Endodermal cell (in vitro differentiated cells): Measurements from ENCODE around the gene AGO1. TPM values are rescaled to one million over a fixed set of nuclear protein-coding genes. Genes with fewer than 3 reads are reported as not detected.

Experiments used
- DNase-seq: peaks from one replicate; pipeline ENCODE4 v3.0.0-alpha.2; 2017
- H3K27ac ChIP-seq: 2 replicates; pipeline ENCODE4 v1.5.1; 2013; ENCODE audit warnings: mild to moderate bottlenecking, low read depth, low read length, moderate library complexity
- H3K27me3 ChIP-seq: 2 replicates; pipeline ENCODE4 v1.6.1; 2013; ENCODE audit warnings: mild to moderate bottlenecking, low read length, moderate library complexity; ENCODE audit not compliant: insufficient read depth, control insufficient read depth, poor library complexity, severe bottlenecking
- H3K36me3 ChIP-seq: 2 replicates; pipeline ENCODE4 v1.7.0; 2013; ENCODE audit warnings: mild to moderate bottlenecking, low read length, moderate library complexity; ENCODE audit not compliant: control insufficient read depth, insufficient read depth
- H3K4me1 ChIP-seq: one replicate; pipeline ENCODE4 v1.7.0; 2013; ENCODE audit warnings: low read length; ENCODE audit not compliant: control insufficient read depth, insufficient read depth
- H3K4me3 ChIP-seq: 2 replicates; pipeline ENCODE4 v1.5.1; 2013; ENCODE audit warnings: mild to moderate bottlenecking, low read length, moderate library complexity
- H3K9ac ChIP-seq: 2 replicates; pipeline ENCODE4 v1.6.1; 2013; ENCODE audit warnings: mild to moderate bottlenecking, low read length, moderate library complexity; ENCODE audit not compliant: poor library complexity, severe bottlenecking; ENCODE audit errors: extremely low read depth
- H3K9me3 ChIP-seq: 2 replicates; pipeline ENCODE4 v1.6.1; 2013; ENCODE audit warnings: mild to moderate bottlenecking, low read length, moderate library complexity; ENCODE audit not compliant: control insufficient read depth
- H3K27ac Mint-ChIP-seq: 2 replicates; pipeline ENCODE4 v1.8.0; 2020; ENCODE audit warnings: mixed read lengths
- H3K27me3 Mint-ChIP-seq: 2 replicates; pipeline ENCODE4 v1.8.0; 2021; ENCODE audit warnings: mild to moderate bottlenecking, mixed read lengths; ENCODE audit not compliant: insufficient read depth
- H3K36me3 Mint-ChIP-seq: 2 replicates; pipeline ENCODE4 v1.8.0; 2020; ENCODE audit warnings: low read depth, mixed read lengths
- H3K4me1 Mint-ChIP-seq: 2 replicates; pipeline ENCODE4 v1.8.0; 2020; ENCODE audit warnings: mixed read lengths
- H3K4me3 Mint-ChIP-seq: 2 replicates; pipeline ENCODE4 v1.8.0; 2020; ENCODE audit warnings: mild to moderate bottlenecking, moderate library complexity, mixed read lengths
- H3K9me3 Mint-ChIP-seq: 2 replicates; pipeline ENCODE4 v1.8.0; 2020; ENCODE audit warnings: mild to moderate bottlenecking, mixed read lengths
- WGBS, 2 experiments: methylation state at CpG; one replicate each; pipeline versions ENCODE4 v1.1.5 to v1.1.7; 2013; ENCODE audit warnings: missing lambda C conversion rate in 2 of 2, mixed read lengths in 1 of 2; ENCODE audit not compliant: insufficient coverage in 1 of 2, insufficient read length in 1 of 2; 5-methylcytosine and 5-hydroxymethylcytosine counted together
- total RNA-seq, 2 donors: library from RNA; stranded (reverse); fragmentation: NEBNext Ultra II Directional in 1 of 2; extraction: Animal tissue kit (Norgen Biotek cat#: 25700) in 1 of 2; gene quantifications; 2 replicates in 1 of 2; 3 replicates in 1 of 2; pipeline ENCODE4 v1.2.1, GENCODE V29; 2021
- TF ChIP-seq, protein P1 (sequence below): fragments of 200-600 bp; sonication (generic); conservative IDR thresholded peaks from 2 replicates; pipeline ENCODE4 v1.5.0; 2021; ENCODE audit warnings: antibody characterized with exemption, mild to moderate bottlenecking

The AGO1 gene
- total RNA-seq, 2 donors from 2014 or later = 54.5 to 65.7 TPM

DNA sequence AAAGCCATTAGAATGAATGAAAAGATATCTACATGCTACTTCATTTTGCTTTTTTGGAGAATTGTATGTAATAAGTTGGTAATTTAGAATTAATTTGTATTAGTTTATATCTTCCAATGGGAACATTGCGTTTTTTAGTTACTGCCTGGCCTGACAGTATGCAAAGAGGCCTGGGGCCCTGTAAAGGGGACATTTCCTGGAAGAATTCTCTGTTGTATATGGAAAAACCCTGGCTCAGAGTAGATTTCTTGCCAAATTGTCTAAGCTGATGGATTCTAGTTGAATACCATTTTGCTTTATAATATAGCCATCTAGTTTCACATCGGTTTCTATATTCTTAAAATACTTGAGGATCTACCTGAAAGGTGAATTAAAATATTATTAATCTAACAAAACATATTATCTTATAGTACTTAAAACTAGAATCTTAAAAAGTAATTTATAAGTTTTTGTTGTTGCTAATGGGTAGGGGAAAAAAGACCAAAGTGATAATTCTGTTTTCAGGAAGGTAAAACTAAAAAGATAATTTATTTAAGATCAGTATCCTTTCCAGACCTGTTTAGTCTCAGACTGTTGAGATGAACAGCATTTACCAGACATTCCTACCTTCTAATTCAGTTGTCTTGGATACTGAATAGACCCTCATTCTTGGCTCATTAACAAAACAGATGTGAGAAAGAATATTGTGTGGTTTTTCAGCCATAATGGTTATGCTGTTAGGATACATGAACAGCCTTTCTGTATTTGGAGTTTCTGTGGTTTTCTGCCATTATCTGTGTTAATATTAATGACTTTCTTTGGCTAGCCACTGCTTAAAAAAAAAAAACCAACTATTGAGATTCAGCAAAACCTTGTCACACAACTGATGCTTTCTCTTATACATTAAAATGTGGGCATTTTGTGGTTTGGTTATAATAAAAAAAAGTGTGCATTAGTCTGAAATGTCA is 52.7 kb downstream of the AGO1 start:
- H3K27me3 Mint-ChIP-seq = no peaks in the 10 kb centered on the region
- H3K36me3 ChIP-seq = no peaks in the 10 kb centered on the region
- no peaks in the 10 kb centered on the region for H3K9me3 Mint-ChIP-seq
- TF ChIP-seq, protein P1, sequence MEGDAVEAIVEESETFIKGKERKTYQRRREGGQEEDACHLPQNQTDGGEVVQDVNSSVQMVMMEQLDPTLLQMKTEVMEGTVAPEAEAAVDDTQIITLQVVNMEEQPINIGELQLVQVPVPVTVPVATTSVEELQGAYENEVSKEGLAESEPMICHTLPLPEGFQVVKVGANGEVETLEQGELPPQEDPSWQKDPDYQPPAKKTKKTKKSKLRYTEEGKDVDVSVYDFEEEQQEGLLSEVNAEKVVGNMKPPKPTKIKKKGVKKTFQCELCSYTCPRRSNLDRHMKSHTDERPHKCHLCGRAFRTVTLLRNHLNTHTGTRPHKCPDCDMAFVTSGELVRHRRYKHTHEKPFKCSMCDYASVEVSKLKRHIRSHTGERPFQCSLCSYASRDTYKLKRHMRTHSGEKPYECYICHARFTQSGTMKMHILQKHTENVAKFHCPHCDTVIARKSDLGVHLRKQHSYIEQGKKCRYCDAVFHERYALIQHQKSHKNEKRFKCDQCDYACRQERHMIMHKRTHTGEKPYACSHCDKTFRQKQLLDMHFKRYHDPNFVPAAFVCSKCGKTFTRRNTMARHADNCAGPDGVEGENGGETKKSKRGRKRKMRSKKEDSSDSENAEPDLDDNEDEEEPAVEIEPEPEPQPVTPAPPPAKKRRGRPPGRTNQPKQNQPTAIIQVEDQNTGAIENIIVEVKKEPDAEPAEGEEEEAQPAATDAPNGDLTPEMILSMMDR = no peak
- no peaks in the 10 kb centered on the region for H3K4me1 ChIP-seq
- no peak overlapping the region for H3K4me3 Mint-ChIP-seq
- WGBS, 2 experiments = 33 to 78% methylated on average over 1 of the region's 2 CpGs
- no peak overlapping the region for H3K9ac ChIP-seq
- peaks cover 9% of the 10 kb centered on the region for H3K36me3 Mint-ChIP-seq
- peak overlapping the region; percentile 79 for H3K27ac ChIP-seq
- H3K9me3 ChIP-seq = no peaks in the 10 kb centered on the region
- no peak for DNase-seq
- H3K27me3 ChIP-seq = no peaks in the 10 kb centered on the region
- H3K4me3 ChIP-seq = no peak overlapping the region
- no peak overlapping the region for H3K27ac Mint-ChIP-seq
- peaks cover 14% of the 10 kb centered on the region for H3K4me1 Mint-ChIP-seq

DNA sequence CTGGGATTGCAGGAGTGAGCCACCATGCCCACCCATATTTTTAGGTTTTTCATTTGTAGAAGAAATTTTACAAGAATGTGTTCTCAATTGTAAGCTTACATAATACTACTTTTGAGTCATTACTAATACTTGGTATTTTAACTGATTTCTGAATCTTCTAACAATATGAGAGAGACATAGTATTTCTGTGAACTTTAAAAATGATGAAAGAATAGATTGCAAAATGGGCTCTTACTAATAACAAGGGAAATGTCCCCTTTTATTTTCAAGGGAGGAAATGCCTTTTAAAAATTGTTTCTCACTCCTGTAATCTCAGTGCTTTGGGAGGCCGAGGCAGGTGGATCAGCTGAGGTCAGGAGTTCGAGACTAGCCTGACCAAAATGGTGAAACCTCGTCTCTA is 53.8 kb downstream of the AGO1 start:
- Histone ChIP-seq H3K36me3 (no peaks in the 10 kb centered on the region), H3K27ac (no peak overlapping the region), H3K9me3 (no peaks in the 10 kb centered on the region), H3K4me1 (no peaks in the 10 kb centered on the region), H3K27me3 (no peaks in the 10 kb centered on the region), H3K9ac (no peak overlapping the region), H3K4me3 (no peak overlapping the region)
- Mint-ChIP-seq H3K9me3 (no peaks in the 10 kb centered on the region), H3K4me1 (peaks cover 11% of the 10 kb centered on the region), H3K4me3 (no peak overlapping the region), H3K27me3 (no peaks in the 10 kb centered on the region), H3K27ac (no peak overlapping the region), H3K36me3 (peaks cover 9% of the 10 kb centered on the region)
- no peak for DNase-seq
- 95 to 100% methylated on average over 3 of the region's 3 CpGs for WGBS, 2 experiments
- TF ChIP-seq, protein P1 = no peak

DNA sequence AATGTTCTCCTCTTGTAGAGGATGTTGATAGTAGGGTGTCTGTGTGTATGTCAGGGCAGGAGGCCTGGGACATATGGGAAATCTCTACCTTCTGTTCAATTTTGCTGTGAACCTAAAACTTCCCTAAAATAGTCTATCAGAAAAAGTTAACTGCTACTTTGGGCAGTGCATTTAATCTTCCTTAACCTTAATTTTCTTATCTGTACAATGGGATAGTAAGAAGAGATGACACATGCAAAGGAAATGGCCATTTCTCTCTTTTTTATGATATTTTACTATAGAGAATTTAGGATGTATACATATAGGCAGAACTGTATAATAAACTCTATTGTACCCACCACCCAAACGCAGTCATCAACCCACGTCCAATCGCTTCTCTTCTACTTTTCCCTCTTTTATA is 56.5 kb downstream of the AGO1 start:
- H3K9me3 Mint-ChIP-seq = no peaks in the 10 kb centered on the region
- WGBS, 2 experiments = no CpG with 5 or more reads among the region's 3 CpGs

More for the DNA sequence above, 56.5 kb downstream of the AGO1 start:
- Histone ChIP-seq H3K36me3 (no peaks in the 10 kb centered on the region), H3K9me3 (no peaks in the 10 kb centered on the region), H3K4me1 (no peaks in the 10 kb centered on the region), H3K4me3 (no peak overlapping the region), H3K9ac (no peak overlapping the region), H3K27ac (no peak overlapping the region), H3K27me3 (no peaks in the 10 kb centered on the region)
- Mint-ChIP-seq H3K36me3 (peaks cover 11% of the 10 kb centered on the region), H3K4me1 (no peaks in the 10 kb centered on the region), H3K27ac (no peak overlapping the region), H3K4me3 (no peak overlapping the region), H3K27me3 (no peaks in the 10 kb centered on the region)
- DNase-seq = no peak
- TF ChIP-seq, protein P1 = no peak
